ENCODE results near the gene PALB2.
"Not testable (repeated sequence)": the region's sequence is repeated elsewhere in the genome, so short reads cannot be mapped to it uniquely, and the experiment has no call there.

PALB2 gene

DNA sequence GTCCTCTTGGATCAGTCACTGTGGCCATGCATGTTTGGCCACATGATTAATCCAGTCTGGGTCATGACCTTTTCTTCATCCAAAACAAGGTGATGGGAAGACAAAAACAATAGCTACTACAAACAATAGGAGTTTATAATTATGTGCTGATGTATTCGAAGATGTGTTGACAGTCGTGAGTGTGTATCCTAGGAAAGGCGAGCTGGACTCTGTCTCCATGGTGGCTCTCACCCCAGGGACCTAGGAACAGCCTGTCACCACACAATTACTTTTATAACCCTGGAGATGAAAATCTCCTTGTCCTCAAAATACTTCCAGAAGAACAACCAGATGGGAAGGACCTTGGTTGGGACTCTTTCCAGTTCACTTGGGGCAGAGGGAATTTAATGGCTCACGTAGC, 27.8 kb upstream of the PALB2 start:
- Histone ChIP-seq H3K36me3 (ENCODE audit: insufficient read depth, low read length) (peaks cover 89% of the 10 kb centered on the region), H3K9me3 (ENCODE audit: low read length) (no peaks in the 10 kb centered on the region)

DNA sequence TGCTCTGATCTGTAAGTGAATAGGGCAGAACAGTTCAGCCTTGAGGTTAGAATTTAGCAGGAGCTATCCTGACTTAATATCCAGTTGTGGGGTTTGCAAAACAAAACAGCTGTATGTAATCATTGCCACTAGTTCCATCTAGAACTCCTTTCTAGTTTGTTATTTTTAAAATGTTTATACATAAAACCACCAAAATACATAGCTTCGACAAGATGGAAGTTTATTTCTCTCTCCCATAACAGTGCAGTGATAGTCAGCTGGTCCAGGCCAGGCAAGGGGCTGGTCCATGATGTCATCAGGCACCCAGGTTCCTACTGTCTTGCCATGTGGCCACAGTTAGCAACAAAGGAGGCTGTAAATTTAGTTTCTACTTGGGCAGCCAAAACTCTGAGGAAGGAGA, 27.1 kb upstream of the PALB2 start:
- Histone ChIP-seq H3K27me3 (ENCODE audit: insufficient read depth, low read length) (no peaks in the 10 kb centered on the region), H3K4me1 (ENCODE audit: insufficient read depth, low read length) (no peaks in the 10 kb centered on the region), H3K9me3 (ENCODE audit: low read length) (no peaks in the 10 kb centered on the region), H3K36me3 (ENCODE audit: insufficient read depth, low read length) (peaks cover 87% of the 10 kb centered on the region), H3K4me3 (ENCODE audit: low read length) (no peak overlapping the region), H2AFZ (ENCODE audit: low read depth, low read length) (no peak overlapping the region)

More for the DNA sequence above, 27.8 kb upstream of the PALB2 start:
- Histone ChIP-seq H3K4me1 (ENCODE audit: insufficient read depth, low read length) (no peaks in the 10 kb centered on the region), H2AFZ (ENCODE audit: low read depth, low read length) (no peak overlapping the region), H3K4me3 (ENCODE audit: low read length) (no peak overlapping the region), H3K27me3 (ENCODE audit: insufficient read depth, low read length) (no peaks in the 10 kb centered on the region)

DNA sequence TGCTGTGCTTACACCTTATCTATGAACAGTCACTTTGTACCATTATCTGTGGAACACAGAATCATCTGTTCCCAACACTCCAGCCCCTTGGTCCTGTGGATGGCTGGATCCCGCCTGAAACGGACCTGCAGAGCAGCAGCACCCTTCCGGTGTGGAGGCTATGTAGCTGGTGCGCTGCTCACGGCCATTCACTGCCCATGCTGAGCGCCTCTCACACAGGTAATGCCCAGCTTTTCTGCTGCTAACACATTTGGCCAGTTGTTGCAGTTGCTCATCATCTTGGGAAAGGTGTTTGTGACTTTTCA, 26.2 kb upstream of the PALB2 start:
- peaks cover 93% of the 10 kb centered on the region for H3K36me3 ChIP-seq (ENCODE audit: insufficient read depth, low read length)
- no peaks in the 10 kb centered on the region for H3K9me3 ChIP-seq (ENCODE audit: low read length)
- no peaks in the 10 kb centered on the region for H3K27me3 ChIP-seq (ENCODE audit: insufficient read depth, low read length)
- H3K4me3 ChIP-seq (ENCODE audit: low read length): no peak overlapping the region
- no peaks in the 10 kb centered on the region for H3K4me1 ChIP-seq (ENCODE audit: insufficient read depth, low read length)
- H2AFZ ChIP-seq (ENCODE audit: low read depth, low read length): no peak overlapping the region

DNA sequence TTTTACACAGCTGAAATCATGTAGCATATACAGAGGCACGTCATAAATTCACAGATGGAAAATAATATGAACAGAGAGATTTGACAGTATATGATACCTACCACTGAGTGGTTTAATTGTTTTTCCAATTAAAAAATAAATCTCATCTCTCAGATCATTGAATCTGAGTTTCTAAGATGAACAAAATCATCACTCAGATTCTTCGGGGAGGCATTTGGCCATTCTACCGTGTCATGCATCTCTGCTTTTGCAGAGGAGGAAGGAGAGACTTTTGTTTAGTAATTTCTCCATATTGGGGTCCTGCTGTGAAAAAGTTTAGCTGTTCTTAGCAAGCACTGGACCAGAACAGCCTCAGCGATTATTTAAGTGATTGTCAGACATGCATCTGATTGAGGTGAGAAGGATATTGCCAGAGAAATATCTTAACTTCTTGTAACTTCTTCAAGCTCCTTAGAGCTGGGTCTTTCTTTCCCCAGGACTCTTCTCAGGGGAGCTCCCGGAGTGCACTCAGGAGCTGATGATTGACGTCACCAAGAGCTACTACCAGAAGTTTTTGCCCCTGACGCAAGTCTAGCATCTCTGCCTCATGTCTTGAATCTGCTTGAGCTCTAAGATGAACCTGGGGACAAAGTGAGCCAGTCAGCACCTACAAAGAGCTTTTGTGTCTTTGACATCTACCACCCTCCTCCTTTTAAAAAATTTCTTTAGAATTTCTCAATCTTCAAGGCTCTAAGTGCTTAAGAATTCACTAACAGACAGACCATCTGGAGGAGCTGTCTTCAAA, 25.7 kb upstream of the PALB2 start:
- Histone ChIP-seq H3K4me3 (ENCODE audit: low read length) (no peak overlapping the region), H3K9me3 (ENCODE audit: low read length) (no peaks in the 10 kb centered on the region), H3K27me3 (ENCODE audit: insufficient read depth, low read length) (no peaks in the 10 kb centered on the region), H3K4me1 (ENCODE audit: insufficient read depth, low read length) (no peaks in the 10 kb centered on the region), H2AFZ (ENCODE audit: low read depth, low read length) (no peak overlapping the region), H3K36me3 (ENCODE audit: insufficient read depth, low read length) (peaks cover 93% of the 10 kb centered on the region)

DNA sequence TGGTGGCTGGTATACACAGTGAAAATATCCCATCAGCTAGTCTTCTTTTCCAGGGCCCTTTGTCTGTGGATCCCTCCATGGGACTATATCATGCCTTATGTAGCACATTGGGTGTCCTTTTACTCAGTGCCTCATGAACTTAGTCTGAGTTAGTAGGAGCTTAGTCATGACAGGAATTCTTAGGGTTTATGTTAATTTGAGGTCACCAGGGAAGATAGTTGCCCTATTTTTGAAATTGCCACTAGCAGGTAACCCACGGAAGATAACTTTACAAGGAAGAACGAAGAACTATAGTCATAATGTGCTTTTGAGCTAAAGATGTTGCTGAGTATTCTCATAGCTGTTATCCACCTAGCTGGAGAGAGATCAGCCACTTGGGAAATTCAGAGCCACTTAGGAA, 22.8 kb upstream of the PALB2 start:
- peaks cover 92% of the 10 kb centered on the region for H3K36me3 ChIP-seq (ENCODE audit: insufficient read depth, low read length)
- no peaks in the 10 kb centered on the region for H3K9me3 ChIP-seq (ENCODE audit: low read length)
- no peaks in the 10 kb centered on the region for H3K4me1 ChIP-seq (ENCODE audit: insufficient read depth, low read length)
- no peaks in the 10 kb centered on the region for H3K27me3 ChIP-seq (ENCODE audit: insufficient read depth, low read length)
- no peak overlapping the region for H2AFZ ChIP-seq (ENCODE audit: low read depth, low read length)
- H3K4me3 ChIP-seq (ENCODE audit: low read length): no peak overlapping the region

DNA sequence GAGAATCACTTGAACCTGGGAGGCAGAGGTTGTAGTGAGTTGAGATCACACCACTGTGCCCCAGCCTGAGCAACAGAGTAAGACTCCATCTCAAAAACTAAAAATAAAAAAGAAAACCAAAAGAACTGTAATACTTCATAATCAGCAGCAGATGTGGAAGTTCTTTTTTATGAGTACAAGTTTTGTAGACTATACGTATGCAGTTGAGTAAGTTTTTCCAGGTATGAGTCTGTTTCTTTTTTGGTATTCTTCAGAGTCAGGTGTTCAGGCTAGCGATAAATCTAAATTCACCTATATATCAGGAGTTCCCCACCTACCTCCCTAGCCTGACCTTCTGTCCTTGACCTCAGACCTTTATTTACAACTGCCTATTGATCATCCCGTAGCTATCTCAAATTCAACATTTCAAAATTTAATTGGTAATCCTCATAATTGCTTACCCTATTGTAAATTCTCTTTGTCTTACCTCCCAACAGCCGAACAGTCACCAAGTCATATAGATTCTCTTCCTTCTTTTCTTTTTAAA, 10.9 kb upstream of the PALB2 start:
- no peaks in the 10 kb centered on the region for H3K9me3 ChIP-seq (ENCODE audit: low read length)
- no peaks in the 10 kb centered on the region for H3K27me3 ChIP-seq (ENCODE audit: insufficient read depth, low read length)
- peaks cover 44% of the 10 kb centered on the region for H3K36me3 ChIP-seq (ENCODE audit: insufficient read depth, low read length)
- H3K4me1 ChIP-seq (ENCODE audit: insufficient read depth, low read length): peaks cover 9% of the 10 kb centered on the region
- H3K4me3 ChIP-seq (ENCODE audit: low read length): no peak overlapping the region
- no peak overlapping the region for H2AFZ ChIP-seq (ENCODE audit: low read depth, low read length)

DNA sequence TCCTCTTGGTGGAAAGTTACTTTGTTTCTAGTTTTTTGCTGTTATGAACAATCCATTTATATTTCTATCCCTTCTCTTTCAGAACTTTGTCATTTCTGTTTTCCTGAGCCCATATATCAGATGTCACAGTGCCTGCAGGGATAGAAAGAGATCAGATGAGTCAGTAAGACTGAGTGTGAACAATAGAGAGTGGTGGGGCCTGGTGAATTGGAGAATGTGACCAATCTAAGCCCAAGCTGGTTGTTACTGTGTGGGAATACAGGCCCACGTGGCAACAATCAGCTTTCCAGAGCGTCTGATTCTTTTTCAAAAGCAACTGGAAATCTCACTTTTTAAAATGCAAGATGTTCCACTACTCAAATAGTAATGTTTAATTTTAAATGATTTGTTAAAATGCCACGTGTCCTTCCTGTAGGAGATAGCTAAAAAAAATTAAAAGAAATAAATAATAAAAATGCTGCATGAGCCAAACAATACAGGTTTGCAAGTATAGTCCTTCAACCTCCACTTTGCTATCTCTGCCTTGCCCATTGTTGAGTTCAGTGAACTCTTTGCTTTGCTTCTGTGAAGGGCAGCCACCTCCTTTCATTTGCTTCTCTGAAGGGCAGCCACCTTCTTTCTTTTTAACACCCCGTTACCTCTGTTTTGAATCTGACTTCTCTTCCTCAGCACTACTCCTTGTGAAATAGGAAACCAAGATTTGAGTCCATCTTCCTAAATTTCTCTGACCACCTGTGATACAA, 9.7 kb upstream of the PALB2 start:
- Histone ChIP-seq H2AFZ (ENCODE audit: low read depth, low read length) (no peak overlapping the region), H3K36me3 (ENCODE audit: insufficient read depth, low read length) (peaks cover 48% of the 10 kb centered on the region), H3K4me3 (ENCODE audit: low read length) (no peak overlapping the region), H3K4me1 (ENCODE audit: insufficient read depth, low read length) (peaks cover 9% of the 10 kb centered on the region), H3K27me3 (ENCODE audit: insufficient read depth, low read length) (no peaks in the 10 kb centered on the region), H3K9me3 (ENCODE audit: low read length) (peaks cover 3% of the 10 kb centered on the region)

DNA sequence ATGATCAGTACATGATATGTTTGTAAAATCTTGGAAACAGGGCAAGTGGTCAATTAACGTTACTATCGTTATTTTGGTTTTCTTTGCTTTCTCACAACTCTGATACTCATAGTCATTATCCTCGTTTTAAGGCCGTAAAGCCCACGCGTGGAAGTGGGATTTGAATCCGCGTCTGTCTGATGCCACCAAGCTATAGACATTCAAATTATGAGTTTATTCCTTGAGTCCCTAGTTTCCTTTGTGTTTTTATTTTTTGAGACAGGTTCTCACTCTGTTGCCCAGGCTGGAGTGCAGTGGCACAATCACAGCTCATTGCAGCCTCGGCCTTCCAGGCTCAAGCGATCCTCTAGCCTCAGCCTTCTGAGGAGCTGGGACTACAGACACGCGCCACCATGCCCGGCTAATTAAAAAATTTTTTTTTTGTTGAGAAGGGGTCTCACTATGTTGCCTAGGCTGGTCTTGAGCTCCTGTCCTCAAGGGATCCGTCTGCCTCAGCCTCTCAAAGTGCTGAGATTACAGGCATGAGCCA, 1.2 kb upstream of the PALB2 start:
- Histone ChIP-seq H3K9me3 (ENCODE audit: low read length) (peaks cover 3% of the 10 kb centered on the region), H2AFZ (ENCODE audit: low read depth, low read length) (no peak overlapping the region), H3K36me3 (ENCODE audit: insufficient read depth, low read length) (peaks cover 34% of the 10 kb centered on the region)

DNA sequence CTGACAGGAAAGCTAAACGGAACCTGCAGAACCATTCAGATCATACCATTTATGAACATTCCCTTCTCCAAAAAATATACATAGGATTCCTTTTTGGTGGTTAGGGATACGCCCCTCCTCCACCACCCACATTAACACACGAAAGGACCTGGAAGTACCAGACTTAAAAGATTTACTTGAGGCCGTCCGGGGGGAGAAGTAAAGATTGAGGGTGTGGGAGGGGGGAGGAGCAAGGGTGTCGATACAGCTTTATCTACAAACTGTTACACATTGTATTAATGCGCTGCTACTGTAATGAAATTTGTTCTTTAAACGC, 537 bp downstream of the PALB2 start:
- H3K36me3 ChIP-seq (ENCODE audit: insufficient read depth, low read length): peaks cover 31% of the 10 kb centered on the region
- peak overlapping the region; percentile 88 for H3K4me3 ChIP-seq (ENCODE audit: low read length)
- no peaks in the 10 kb centered on the region for H3K27me3 ChIP-seq (ENCODE audit: insufficient read depth, low read length)
- H2AFZ ChIP-seq (ENCODE audit: low read depth, low read length): peak overlapping the region; percentile 87
- no peaks in the 10 kb centered on the region for H3K9me3 ChIP-seq (ENCODE audit: low read length)
- H3K4me1 ChIP-seq (ENCODE audit: insufficient read depth, low read length): peaks cover 19% of the 10 kb centered on the region

More for the DNA sequence above, 1.2 kb upstream of the PALB2 start:
- H3K27me3 ChIP-seq (ENCODE audit: insufficient read depth, low read length): no peaks in the 10 kb centered on the region
- H3K4me3 ChIP-seq (ENCODE audit: low read length): peak overlapping the region; percentile 88
- H3K4me1 ChIP-seq (ENCODE audit: insufficient read depth, low read length): peaks cover 19% of the 10 kb centered on the region

DNA sequence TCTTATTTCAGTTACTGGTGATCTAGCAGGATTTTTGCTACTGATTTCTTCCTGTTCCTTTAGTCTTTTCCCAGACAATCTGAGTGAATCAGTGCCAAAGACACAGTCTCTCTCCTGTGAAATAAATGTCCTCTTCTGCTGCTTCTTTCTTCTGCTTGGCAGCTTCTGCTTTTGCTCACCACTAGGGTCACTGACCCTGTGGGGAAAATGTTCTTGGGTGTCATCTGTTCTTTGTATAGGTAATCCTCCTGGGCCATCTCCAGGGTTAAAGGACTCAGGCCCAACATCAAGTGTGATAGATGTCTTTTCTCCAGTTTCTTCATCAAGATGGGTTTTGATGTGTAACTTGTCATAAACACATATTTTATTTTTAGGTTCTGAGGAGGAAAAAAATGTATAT, 5.2 kb downstream of the PALB2 start:
- peaks cover 11% of the 10 kb centered on the region for H3K4me1 ChIP-seq (ENCODE audit: insufficient read depth, low read length)
- no peak overlapping the region for H2AFZ ChIP-seq (ENCODE audit: low read depth, low read length)
- no peak overlapping the region for H3K4me3 ChIP-seq (ENCODE audit: low read length)
- H3K36me3 ChIP-seq (ENCODE audit: insufficient read depth, low read length): peaks cover 38% of the 10 kb centered on the region
- H3K9me3 ChIP-seq (ENCODE audit: low read length): no peaks in the 10 kb centered on the region
- H3K27me3 ChIP-seq (ENCODE audit: insufficient read depth, low read length): no peaks in the 10 kb centered on the region

DNA sequence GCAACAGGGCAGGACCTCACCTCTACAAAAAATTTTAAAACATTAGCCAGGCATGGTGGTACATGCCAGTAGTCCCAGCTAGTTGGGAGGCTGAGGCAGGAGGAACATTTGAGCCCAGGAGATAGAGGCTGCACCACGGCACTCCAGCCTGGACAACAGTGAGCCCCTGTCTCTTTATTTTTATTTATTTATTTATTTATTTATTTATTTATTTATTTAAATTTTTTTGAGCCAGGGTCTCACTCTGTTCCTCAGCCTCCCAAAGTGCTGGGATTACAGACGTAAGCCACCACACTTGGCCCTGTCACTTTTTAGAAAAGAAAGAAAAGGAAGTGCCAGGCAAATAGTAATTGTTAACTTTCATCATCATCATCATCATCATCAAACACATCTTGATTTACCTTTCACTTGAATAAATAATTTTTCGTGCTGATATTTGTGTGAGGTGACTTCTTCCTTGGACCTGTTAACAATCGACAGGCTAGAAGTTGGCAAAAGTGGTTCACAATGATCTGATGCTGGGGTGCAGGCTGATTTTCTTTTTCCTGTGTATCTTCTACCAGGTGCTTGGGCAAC, 6.6 kb downstream of the PALB2 start:
- Histone ChIP-seq H3K4me1 (ENCODE audit: insufficient read depth, low read length) (no peaks in the 10 kb centered on the region), H3K27me3 (ENCODE audit: insufficient read depth, low read length) (no peaks in the 10 kb centered on the region), H3K9me3 (ENCODE audit: low read length) (no peaks in the 10 kb centered on the region), H3K4me3 (ENCODE audit: low read length) (no peak overlapping the region), H2AFZ (ENCODE audit: low read depth, low read length) (no peak overlapping the region), H3K36me3 (ENCODE audit: insufficient read depth, low read length) (peaks cover 48% of the 10 kb centered on the region)

DNA sequence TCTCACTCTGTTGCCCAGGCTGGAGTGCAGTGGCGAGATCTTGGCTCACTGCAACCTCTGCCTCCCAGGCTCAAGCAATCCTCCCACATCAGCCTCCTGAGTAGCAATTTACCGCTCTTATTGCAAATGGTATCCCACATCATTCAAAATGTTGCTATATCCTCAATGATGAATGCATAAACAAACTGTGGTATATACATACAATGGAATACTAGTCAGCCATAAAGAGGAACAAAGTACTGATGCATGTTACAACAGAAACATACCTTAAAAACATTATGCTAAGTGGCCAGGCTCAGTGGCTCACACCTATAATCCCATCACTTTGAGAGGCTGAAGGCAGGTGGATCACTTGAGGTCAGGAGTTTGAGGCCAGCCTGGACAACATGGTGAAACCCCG, 9.2 kb downstream of the PALB2 start:
- not testable (repeated sequence) for H2AFZ ChIP-seq (ENCODE audit: low read depth, low read length); H3K4me3 ChIP-seq (ENCODE audit: low read length); H3K4me1 ChIP-seq (ENCODE audit: insufficient read depth, low read length); H3K27me3 ChIP-seq (ENCODE audit: insufficient read depth, low read length); H3K9me3 ChIP-seq (ENCODE audit: low read length)
- H3K36me3 ChIP-seq (ENCODE audit: insufficient read depth, low read length): peaks cover 59% of the 10 kb centered on the region

DNA sequence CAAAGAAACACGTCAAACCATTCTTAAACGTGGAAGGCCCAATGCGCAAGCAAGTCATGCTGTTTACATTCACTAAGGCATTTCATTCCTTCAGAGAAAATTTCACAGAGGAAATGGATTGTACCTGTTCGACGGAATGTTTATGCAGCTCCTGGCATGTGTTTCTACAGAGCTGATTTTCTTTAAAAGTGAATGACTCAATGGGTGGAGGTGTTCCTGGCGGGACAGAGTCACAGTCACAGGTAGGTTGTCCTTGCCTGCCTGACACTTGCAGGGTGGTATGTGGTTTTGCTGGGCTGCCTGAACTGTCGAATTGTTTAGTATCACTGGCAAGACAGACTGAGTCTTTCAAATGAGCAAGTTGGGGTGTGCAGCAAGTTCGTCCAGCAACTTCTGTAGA, 11.6 kb downstream of the PALB2 start:
- no peaks in the 10 kb centered on the region for H3K9me3 ChIP-seq (ENCODE audit: low read length)
- peaks cover 56% of the 10 kb centered on the region for H3K36me3 ChIP-seq (ENCODE audit: insufficient read depth, low read length)
- H3K27me3 ChIP-seq (ENCODE audit: insufficient read depth, low read length): no peaks in the 10 kb centered on the region
- no peaks in the 10 kb centered on the region for H3K4me1 ChIP-seq (ENCODE audit: insufficient read depth, low read length)
- no peak overlapping the region for H3K4me3 ChIP-seq (ENCODE audit: low read length)
- no peak overlapping the region for H2AFZ ChIP-seq (ENCODE audit: low read depth, low read length)
